Lower lobe of right lung (tissue), 2 donors: Measurements from ENCODE around the gene FTCD. TPM values are rescaled to one million over a fixed set of nuclear protein-coding genes. Genes with fewer than 3 reads are reported as not detected.

Experiments
- ATAC-seq, 2 donors: fragments of 200-7000 bp; cut with Tn5 transposase; one replicate each; pipeline ENCODE4 v1.9.1; 2020 to 2022; ENCODE audit warnings: mild to moderate bottlenecking in 2 of 2, moderate library complexity in 2 of 2
- DNase-seq: peaks from one replicate; pipeline ENCODE4 v3.0.0-alpha.2; 2020
- H3K27ac ChIP-seq: fragments of 200-600 bp; one replicate; pipeline ENCODE4 v1.8.0; 2022
- H3K27me3 ChIP-seq: fragments of 200-600 bp; one replicate; pipeline ENCODE4 v1.8.0; 2022; ENCODE audit warnings: low read depth
- H3K36me3 ChIP-seq: fragments of 200-600 bp; one replicate; pipeline ENCODE4 v1.8.0; 2022; ENCODE audit warnings: mild to moderate bottlenecking
- H3K4me1 ChIP-seq: fragments of 200-600 bp; one replicate; pipeline ENCODE4 v1.8.0; 2022
- H3K4me3 ChIP-seq: fragments of 200-600 bp; one replicate; pipeline ENCODE4 v1.8.0; 2022; ENCODE audit warnings: mild to moderate bottlenecking
- H3K9me3 ChIP-seq: fragments of 200-600 bp; one replicate; pipeline ENCODE4 v1.8.0; 2022
- intact Hi-C: fragments of 100-400 bp; cut with DNase I; formaldehyde crosslinking; loops from one replicate; pipeline ENCODE4 v1.11.0; 2022
- total RNA-seq: library from RNA; stranded (reverse); fragmentation: NEBNext Ultra II Directional; extraction: Animal tissue kit (Norgen Biotek cat#: 25700); gene quantifications from one replicate; pipeline ENCODE4 v1.2.1, GENCODE V29; 2021
- TF ChIP-seq, protein P1 (sequence below): fragments of 200-600 bp; IDR thresholded peaks from one replicate; pipeline ENCODE4 v1.8.0; 2022; ENCODE audit warnings: antibody characterized with exemption, mild to moderate bottlenecking
- donor health status: DM: no; HTN: yes; CAD: no; lungs with severe emphysema.

FTCD gene
- total RNA-seq, 1 donor from 2014 or later = 1.5 TPM

- no peak overlapping the region for H3K4me3 ChIP-seq
- intact Hi-C loops = no loop called here
- peaks cover 7% of the 10 kb centered on the region for H3K4me1 ChIP-seq
- DNase-seq = no peak
- peak in 1 of 2 donors; percentile 19 for ATAC-seq
- no peaks in the 10 kb centered on the region for H3K27me3 ChIP-seq
- peak overlapping the region; percentile 83 for H3K27ac ChIP-seq
- H3K36me3 ChIP-seq = peaks cover 35% of the 10 kb centered on the region
- TF ChIP-seq, protein P1, sequence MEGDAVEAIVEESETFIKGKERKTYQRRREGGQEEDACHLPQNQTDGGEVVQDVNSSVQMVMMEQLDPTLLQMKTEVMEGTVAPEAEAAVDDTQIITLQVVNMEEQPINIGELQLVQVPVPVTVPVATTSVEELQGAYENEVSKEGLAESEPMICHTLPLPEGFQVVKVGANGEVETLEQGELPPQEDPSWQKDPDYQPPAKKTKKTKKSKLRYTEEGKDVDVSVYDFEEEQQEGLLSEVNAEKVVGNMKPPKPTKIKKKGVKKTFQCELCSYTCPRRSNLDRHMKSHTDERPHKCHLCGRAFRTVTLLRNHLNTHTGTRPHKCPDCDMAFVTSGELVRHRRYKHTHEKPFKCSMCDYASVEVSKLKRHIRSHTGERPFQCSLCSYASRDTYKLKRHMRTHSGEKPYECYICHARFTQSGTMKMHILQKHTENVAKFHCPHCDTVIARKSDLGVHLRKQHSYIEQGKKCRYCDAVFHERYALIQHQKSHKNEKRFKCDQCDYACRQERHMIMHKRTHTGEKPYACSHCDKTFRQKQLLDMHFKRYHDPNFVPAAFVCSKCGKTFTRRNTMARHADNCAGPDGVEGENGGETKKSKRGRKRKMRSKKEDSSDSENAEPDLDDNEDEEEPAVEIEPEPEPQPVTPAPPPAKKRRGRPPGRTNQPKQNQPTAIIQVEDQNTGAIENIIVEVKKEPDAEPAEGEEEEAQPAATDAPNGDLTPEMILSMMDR = no peak
- H3K9me3 ChIP-seq = no peaks in the 10 kb centered on the region
Observed at GRCh38 chr21:46188226-46189212, 33.1 kb upstream of the FTCD start.

GRCh38 chr21:46187814-46188213 is 32.4 kb upstream of the FTCD start:
- Histone ChIP-seq H3K9me3 (no peaks in the 10 kb centered on the region), H3K4me3 (no peak overlapping the region), H3K36me3 (peaks cover 32% of the 10 kb centered on the region), H3K27ac (no peak overlapping the region), H3K27me3 (no peaks in the 10 kb centered on the region), H3K4me1 (peaks cover 7% of the 10 kb centered on the region)
- TF ChIP-seq, protein P1 = no peak
- ATAC-seq = no peak
- intact Hi-C loops = no loop called here
- no peak for DNase-seq

DNA sequence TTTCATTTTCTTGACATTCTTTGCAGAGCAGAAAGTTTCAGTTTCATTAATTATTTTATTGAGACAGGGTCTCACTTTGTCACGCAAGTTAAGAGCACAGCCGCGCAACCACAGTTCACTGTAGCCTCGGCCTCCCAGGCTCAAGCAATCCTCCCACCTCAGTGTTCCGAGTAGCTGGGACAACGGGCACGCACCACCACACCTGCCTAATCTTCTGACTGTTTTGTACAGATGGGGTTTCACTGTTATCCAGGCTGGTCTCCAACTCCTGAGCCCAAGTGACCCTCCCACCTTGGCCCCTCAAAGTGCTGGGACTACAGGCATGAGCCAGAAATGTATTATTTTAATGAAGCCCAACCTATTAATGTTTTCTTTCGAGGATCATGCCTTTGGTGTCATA is 31.9 kb upstream of the FTCD start:
- DNase-seq (no peak), ATAC-seq (no peak)
- Histone ChIP-seq H3K9me3 (no peaks in the 10 kb centered on the region), H3K4me1 (peaks cover 7% of the 10 kb centered on the region), H3K36me3 (peaks cover 27% of the 10 kb centered on the region), H3K27me3 (no peaks in the 10 kb centered on the region), H3K4me3 (no peak overlapping the region), H3K27ac (no peak overlapping the region)
- TF ChIP-seq, protein P1 = no peak
- intact Hi-C loops = no loop called here

- ATAC-seq (no peak), DNase-seq (no peak)
- intact Hi-C loops = no loop called here
- TF ChIP-seq, protein P1 = no peak
- Histone ChIP-seq H3K4me3 (no peak overlapping the region), H3K4me1 (peaks cover 7% of the 10 kb centered on the region), H3K9me3 (no peaks in the 10 kb centered on the region), H3K27me3 (no peaks in the 10 kb centered on the region), H3K36me3 (peaks cover 12% of the 10 kb centered on the region), H3K27ac (peak overlapping the region; percentile 83)
Observed at GRCh38 chr21:46185716-46186115, 30.3 kb upstream of the FTCD start.

- TF ChIP-seq, protein P1 = no peak
Observed at GRCh38 chr21:46184625-46185555, 29.5 kb upstream of the FTCD start.

More at GRCh38 chr21:46184625-46185555, 29.5 kb upstream of the FTCD start:
- H3K27ac ChIP-seq = peak overlapping the region; percentile 83
- H3K9me3 ChIP-seq = no peaks in the 10 kb centered on the region
- peak overlapping the region; percentile 73 for H3K4me3 ChIP-seq
- peaks cover 4% of the 10 kb centered on the region for H3K36me3 ChIP-seq
- peak; percentile 92 for DNase-seq
- peak; percentile 78 to 86 for ATAC-seq
- peaks cover 7% of the 10 kb centered on the region for H3K4me1 ChIP-seq
- intact Hi-C loops = no loop called here
- no peaks in the 10 kb centered on the region for H3K27me3 ChIP-seq
